Measurements from ENCODE around the gene NPAS3.

- TF ChIP-seq CTCF (IDR thresholded peaks at IDR 0.05; ENCODE audit: extremely low read depth in 1 of 2, insufficient read depth in 1 of 2, low read depth in 1 of 2, low read length in 2 of 2) (no peak), POLR2A (IDR thresholded peaks at IDR 0.05; ENCODE audit: low read depth, low read length) (no peak)
Measured at GRCh38 chr14:33484264-33484663, 545.6 kb downstream of the NPAS3 start.

Data from endothelial cell of umbilical vein (primary cell).